ENCODE data around the gene ALKBH5.

The ALKBH5 gene

DNA sequence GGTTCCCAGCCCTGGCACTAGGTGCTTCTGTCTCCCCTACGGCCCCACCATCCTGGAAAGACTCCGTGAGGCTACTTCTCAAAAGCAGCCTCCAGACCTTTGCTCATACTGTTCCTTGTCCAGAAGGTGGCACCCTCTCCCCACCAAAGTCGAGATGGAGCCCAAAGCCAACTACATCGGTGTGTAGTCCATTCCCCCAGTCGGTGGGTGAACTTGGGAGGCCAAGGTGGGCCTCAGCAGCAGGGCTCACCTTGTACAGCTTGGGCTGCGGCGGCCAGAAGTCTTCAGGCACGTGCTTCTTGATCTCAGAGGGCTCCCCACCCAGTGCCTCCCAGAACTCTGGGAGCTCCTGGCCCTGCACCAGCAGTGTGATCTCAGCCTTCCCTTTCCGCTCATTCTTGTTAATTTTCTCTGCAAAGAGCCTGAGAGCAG, 64.7 kb downstream of the ALKBH5 start:
- TF ChIP-seq CTCF (conservative IDR thresholded peaks at IDR 0.05; ENCODE audit: low read length): peak; percentile 70

GRCh38 chr17:18248811-18249210, 65.2 kb downstream of the ALKBH5 start:
- H3K4me3 ChIP-seq (ENCODE audit: low read length): no peak overlapping the region
- DNase-seq (ENCODE audit: low read depth): no peak
- TF ChIP-seq CTCF (conservative IDR thresholded peaks at IDR 0.05; ENCODE audit: low read length): no peak

More for the DNA sequence above, 64.7 kb downstream of the ALKBH5 start:
- peak; percentile 59 for DNase-seq (ENCODE audit: low read depth)
- H3K4me3 ChIP-seq (ENCODE audit: low read length): no peak overlapping the region

- no peak for TF ChIP-seq CTCF (conservative IDR thresholded peaks at IDR 0.05; ENCODE audit: low read length)
- DNase-seq (ENCODE audit: low read depth): no peak
- no peak overlapping the region for H3K4me3 ChIP-seq (ENCODE audit: low read length)
Observed at GRCh38 chr17:18250259-18250658, 66.6 kb downstream of the ALKBH5 start.

DNA sequence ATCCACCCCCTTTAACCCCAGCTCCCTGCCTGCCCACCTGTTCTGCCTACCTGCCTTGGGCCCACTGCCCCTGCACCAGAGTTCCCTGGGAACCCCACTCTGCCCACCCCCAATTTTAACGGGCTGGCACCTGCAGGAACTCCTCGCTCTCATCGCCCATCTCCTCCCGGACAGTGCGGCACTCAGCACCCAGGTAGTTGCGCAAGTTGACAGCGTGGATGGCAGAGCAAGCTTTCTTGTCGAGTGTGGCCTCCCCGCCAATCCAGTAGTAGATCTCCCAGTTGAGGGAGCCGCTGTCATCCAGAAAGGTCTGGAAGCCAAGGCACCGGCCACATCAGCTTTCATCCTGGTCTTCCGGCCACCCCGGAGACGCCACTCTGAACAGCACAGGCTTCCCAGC, 67.1 kb downstream of the ALKBH5 start:
- no peak for TF ChIP-seq CTCF (conservative IDR thresholded peaks at IDR 0.05; ENCODE audit: low read length)
- no peak for DNase-seq (ENCODE audit: low read depth)
- no peak overlapping the region for H3K4me3 ChIP-seq (ENCODE audit: low read length)

GRCh38 chr17:18251204-18251603, 67.6 kb downstream of the ALKBH5 start:
- H3K4me3 ChIP-seq (ENCODE audit: low read length): no peak overlapping the region
- DNase-seq (ENCODE audit: low read depth): no peak
- no peak for TF ChIP-seq CTCF (conservative IDR thresholded peaks at IDR 0.05; ENCODE audit: low read length)

DNA sequence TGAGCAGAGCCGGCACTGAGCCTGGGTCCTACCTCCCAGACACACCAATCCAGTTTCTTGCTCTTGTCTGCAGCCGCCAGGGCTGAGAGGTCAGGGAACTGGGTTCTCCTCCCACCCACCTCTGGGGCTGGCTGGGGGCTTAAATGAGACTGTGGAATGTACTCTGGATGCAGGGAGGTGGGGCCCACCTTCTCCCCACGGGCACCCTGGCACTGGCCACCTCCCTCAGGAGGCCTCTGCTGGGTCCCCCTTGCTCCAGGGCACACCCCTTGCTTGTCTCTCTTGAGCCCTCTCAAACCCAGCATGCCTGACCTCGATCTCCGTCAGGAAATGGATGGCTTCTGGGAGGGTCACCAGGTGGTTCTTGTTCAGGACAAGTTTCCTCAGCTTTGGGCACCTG, 68.5 kb downstream of the ALKBH5 start:
- H3K4me3 ChIP-seq (ENCODE audit: low read length): no peak overlapping the region
- DNase-seq (ENCODE audit: low read depth): no peak
- no peak for TF ChIP-seq CTCF (conservative IDR thresholded peaks at IDR 0.05; ENCODE audit: low read length)

GRCh38 chr17:18253187-18253884, 69.7 kb downstream of the ALKBH5 start:
- no peak for TF ChIP-seq CTCF (conservative IDR thresholded peaks at IDR 0.05; ENCODE audit: low read length)
- DNase-seq (ENCODE audit: low read depth): no peak
- H3K4me3 ChIP-seq (ENCODE audit: low read length): no peak overlapping the region
